GM12878 (cell line): ENCODE data around the gene ESYT2. TPM values are rescaled to one million over a fixed set of nuclear protein-coding genes. Genes with fewer than 3 reads are reported as not detected.
A peak's percentile ranks its signal among the peaks of the same experiment; 100 is the strongest.

Experiments used
- ATAC-seq: fragments of 200-7000 bp; cut with Tn5 transposase; 3 replicates; pipeline ENCODE4 v1.9.1; 2020; ENCODE audit warnings: mild to moderate bottlenecking, moderate library complexity
- BruUV-seq: library from RNA; stranded (reverse); fragments of 400-500 nt; replicated peaks from 2 replicates; lab custom pipeline; 2021; lab: Mats Ljungman, UMichigan
- CTCF ChIA-PET: fragments of 300-600 bp; sonication (Branson Sonifier 250); formaldehyde crosslinking; extraction: SDS; loops from one replicate; lab custom pipeline; 2021; ENCODE audit warnings: inconsistent platforms; lab: Yijun Ruan, JAX
- POLR2A ChIA-PET: fragments of 350-600 bp; formaldehyde crosslinking; extraction: SDS; loops from one replicate; lab custom pipeline; 2021; ENCODE audit warnings: inconsistent platforms; lab: Charles Lee
- RAD21 ChIA-PET: fragments of 300-600 bp; sonication (Branson Sonifier 250); formaldehyde crosslinking; loops from one replicate; lab custom pipeline; 2023; ENCODE audit warnings: antibody characterized with exemption; ENCODE audit not compliant: unreplicated experiment; lab: Charles Lee
- SMC1A ChIA-PET: fragments of 300-600 bp; sonication (Branson Sonifier 250); formaldehyde crosslinking; loops from one replicate; lab custom pipeline; 2023; ENCODE audit not compliant: unreplicated experiment, uncharacterized antibody; lab: Charles Lee
- DNase-seq: peaks from one replicate; pipeline ENCODE4 v3.0.0-alpha.2; 2011; ENCODE audit warnings: low read depth, low spot score
- FAIRE-seq: peaks from 3 replicates; lab custom pipeline; 2011; peaks lifted over from hg19 to GRCh38; lab: Jason Lieb, UNC
- H2AFZ ChIP-seq: 2 replicates; pipeline ENCODE4 v1.6.0; 2011; ENCODE audit warnings: low read depth, low read length, control low read depth; ENCODE audit not compliant: control insufficient read depth
- H3K27ac ChIP-seq: 2 replicates; pipeline ENCODE4 v1.5.1; 2011; ENCODE audit warnings: control low read depth; ENCODE audit not compliant: control insufficient read depth, insufficient read depth
- H3K27me3 ChIP-seq, 2 experiments: replicated peaks in 1 of 2; 2 replicates each; pipeline versions ENCODE4 v1.6.0 to v1.6.1; 2011; ENCODE audit warnings: low read length in 1 of 2; ENCODE audit not compliant: control insufficient read depth in 2 of 2, insufficient read depth in 2 of 2
- H3K36me3 ChIP-seq, 2 experiments: 2 replicates each; pipeline ENCODE4 v1.5.1; 2011; ENCODE audit warnings: low read length in 1 of 2; ENCODE audit not compliant: control insufficient read depth in 2 of 2, insufficient read depth in 2 of 2
- H3K4me1 ChIP-seq: 2 replicates; pipeline ENCODE4 v1.6.1; 2011; ENCODE audit warnings: mild to moderate bottlenecking, low read length, moderate library complexity, mixed read lengths; ENCODE audit not compliant: control insufficient read depth, insufficient read depth
- H3K4me2 ChIP-seq: 2 replicates; pipeline ENCODE4 v1.6.0; 2011; ENCODE audit warnings: control low read depth; ENCODE audit not compliant: control insufficient read depth, insufficient read depth
- H3K4me3 ChIP-seq: fragments of 200-600 bp; sonication (generic); 2 replicates; pipeline ENCODE4 v1.5.1; 2016
- H3K79me2 ChIP-seq: 2 replicates; pipeline ENCODE4 v1.6.0; 2011; ENCODE audit warnings: low read length; ENCODE audit not compliant: control insufficient read depth, insufficient read depth
- H3K9ac ChIP-seq: 2 replicates; pipeline ENCODE4 v1.8.0; 2011; ENCODE audit warnings: low read length, control low read depth, mixed read lengths; ENCODE audit not compliant: control insufficient read depth, insufficient read depth
- H3K9me3 ChIP-seq: replicated peaks from 3 replicates; pipeline ENCODE4 v1.5.1; 2011; ENCODE audit warnings: mild to moderate bottlenecking, low read length; ENCODE audit not compliant: control insufficient read depth, insufficient read depth
- H4K20me1 ChIP-seq: 2 replicates; pipeline ENCODE4 v1.6.0; 2011; ENCODE audit not compliant: control insufficient read depth, insufficient read depth
- CBX3 ChIP-seq: fragments of 200-600 bp; sonication (generic); IDR thresholded peaks from 2 replicates; pipeline ENCODE4 v1.6.1; 2016; ENCODE audit warnings: low read depth, borderline replicate concordance
- GATAD2B ChIP-seq: fragments of 450-650 bp; conservative IDR thresholded peaks from 2 replicates; pipeline ENCODE4 v1.6.1; 2017; ENCODE audit warnings: low read depth, mild to moderate bottlenecking, moderate library complexity
- MLLT1 ChIP-seq: fragments of 450-650 bp; IDR thresholded peaks from 2 replicates; pipeline ENCODE4 v1.6.1; 2016; ENCODE audit warnings: mild to moderate bottlenecking
- MXI1 ChIP-seq: fragments of 150-350 bp; IDR thresholded peaks from 2 replicates; pipeline ENCODE4 v1.6.1; 2011; ENCODE audit warnings: low read depth, mild to moderate bottlenecking, inconsistent platforms, low read length, improper control_type of control experiment
- SPI1 ChIP-seq: IDR thresholded peaks from 2 replicates; pipeline ENCODE4 v1.6.1; 2011; ENCODE audit warnings: low read depth, mild to moderate bottlenecking, low read length, moderate library complexity, borderline replicate concordance; ENCODE audit not compliant: insufficient read depth
- WGBS: methylation state at CpG from one replicate; pipeline ENCODE4 v1.1.6; 2016; ENCODE audit warnings: low lambda C conversion rate; ENCODE audit not compliant: insufficient replicate concordance, insufficient coverage; ENCODE audit errors: missing lambda C conversion rate; 5-methylcytosine and 5-hydroxymethylcytosine counted together
- in situ Hi-C: fragments of 300-500 bp; cut with MboI; formaldehyde crosslinking; loops from 9 replicates; pipeline ENCODE4 v1.14.3; 2018; ENCODE audit warnings: mixed read lengths
- intact Hi-C: fragments of 100-400 bp; cut with micrococcal nuclease; formaldehyde crosslinking; loops from one replicate; pipeline ENCODE4 v1.14.2; 2022; ENCODE audit not compliant: unreplicated experiment
- polyA plus RNA-seq, 11 experiments: library from polyadenylated mRNA; depleted of rRNA in 4 of 11; unstranded in 6 of 11; stranded (reverse) in 5 of 11; fragments of >200 nt; fragmentation: Nextera tagmentation in 4 of 11; fragmentation: Illumina TruSeq in 1 of 11; extraction: Ambion mirVana in 4 of 11; extraction: Trizol in 1 of 11; gene quantifications; 1 replicate in 1 of 11; 2 replicates in 10 of 11; pipeline versions ENCODE4 v1.2.1 to v1.2.3, GENCODE V29; 2011 to 2016; ENCODE audit warnings: inconsistent platforms in 2 of 11, missing spikeins in 2 of 11, low read depth in 1 of 11
- total RNA-seq, 4 experiments: library from RNA; depleted of rRNA in 3 of 4; stranded (reverse); fragments of >200 nt in 3 of 4; fragmentation: Illumina TruSeq in 1 of 4; extraction: Trizol in 1 of 4; gene quantifications; 2 replicates each; pipeline versions ENCODE4 v1.2.1 to v1.2.3, GENCODE V29; 2013 to 2021

ESYT2 gene
- total and polyA plus RNA-seq, 10 of the 15 experiments (the other 5 are each of a cell fraction or from before 2014, with no cell fraction given): 1.9 to 44.6 (median 21.4) TPM

- TF ChIP-seq GATAD2B (peak; percentile 46; the same call in 1 of the 2 replicates), SPI1 (0 out of 2 replicates have a peak, but pooled peaks have one; percentile 6), MXI1 (peak; percentile 15; the same call in 1 of the 2 replicates), MLLT1 (0 out of 2 replicates have a peak, but pooled peaks have one; percentile 14), CBX3 (no peak)
- TF ChIP-seq, all 136 proteins: peak for 4
- ChIA-PET POLR2A (interaction anchor here (1.3 to 1.7 kb wide), 3 partner anchors 10 to 35 kb away, joined by 5 to 7 read pairs (median 5); no protein-coding TSS in a partner anchor), SMC1A (interaction anchor here (1.2 kb wide), 1 partner anchor 35 kb away, joined by 3 read pairs; no protein-coding TSS in a partner anchor), CTCF (interaction anchor here (1.0 to 4.0 kb wide), 4 partner anchors 13 to 77 kb away, joined by 3 to 12 read pairs (median 5); no protein-coding TSS in a partner anchor), RAD21 (interaction anchor here (1.0 to 5.2 kb wide), 4 partner anchors 9 to 148 kb away, joined by 3 to 27 read pairs (median 4); no protein-coding TSS in a partner anchor)
- BruUV-seq: no TSS peak
- intact Hi-C loops (loop anchor here (1.0 to 2.0 kb wide), 3 partner anchors 28 to 149 kb away; partner anchors contain the start of genes DYNC2I1 and NCAPG2), in situ Hi-C loops (no loop called here)
- H3K4me1 ChIP-seq: peaks cover 20% of the 10 kb centered on the region
- FAIRE-seq (no peak), DNase-seq (no peak), ATAC-seq (peak; percentile 27)
- H3K27ac ChIP-seq: peak overlapping the region; percentile 77
- H3K9me3 ChIP-seq: no peaks in the 10 kb centered on the region
- peak overlapping the region; percentile 67 for H2AFZ ChIP-seq
- 1% methylated on average over 51 of the region's 82 CpGs for WGBS
- H3K27me3 ChIP-seq: no peaks in the 10 kb centered on the region
- H4K20me1 ChIP-seq: no peaks in the 10 kb centered on the region
- peak overlapping the region; percentile 80 for H3K4me3 ChIP-seq
- H3K9ac ChIP-seq: peak overlapping the region; percentile 77
- H3K36me3 ChIP-seq: no peaks in the 10 kb centered on the region
- peak overlapping the region; percentile 94 for H3K4me2 ChIP-seq
- peaks cover 42% of the 10 kb centered on the region for H3K79me2 ChIP-seq
These were observed 932 bp downstream of the ESYT2 start for GRCh38 chr7:158828133-158829020.
